Measurements from ENCODE around the gene ERCC1.

ERCC1 gene

DNA sequence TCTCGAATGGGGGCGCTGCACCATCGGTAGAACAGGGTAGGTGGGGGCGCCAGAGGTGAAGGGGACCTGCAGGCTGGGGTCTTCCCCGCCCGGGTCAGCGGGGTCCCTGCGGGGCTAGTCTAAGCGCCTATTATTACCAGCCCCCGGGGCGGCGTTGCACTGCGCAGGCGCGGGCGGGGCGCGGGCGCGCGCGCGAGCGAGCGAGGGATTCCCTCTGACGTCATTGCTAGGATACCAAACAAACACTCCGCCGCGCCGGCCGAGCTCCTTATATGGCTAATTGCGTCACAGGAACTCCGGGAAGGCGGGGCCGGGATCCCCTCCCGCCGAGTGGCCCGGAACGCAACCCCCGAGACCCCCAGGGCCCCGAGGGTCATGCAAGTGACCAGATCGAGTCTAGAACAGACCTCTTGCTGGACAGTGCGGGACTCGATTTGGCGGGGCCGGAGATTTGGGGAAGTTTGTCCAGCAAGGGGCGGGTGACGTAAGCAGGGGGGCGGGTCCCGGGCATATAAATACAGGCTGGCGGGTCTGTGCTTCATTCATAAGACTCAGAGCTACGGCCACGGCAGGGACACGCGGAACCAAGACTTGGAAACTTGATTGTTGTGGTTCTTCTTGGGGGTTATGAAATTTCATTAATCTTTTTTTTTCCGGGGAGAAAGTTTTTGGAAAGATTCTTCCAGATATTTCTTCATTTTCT, 43.9 kb upstream of the ERCC1 start, which contains the start of gene FOSB:
TSS of gene FOSB (plus strand) at position 541 of the 703 bp plus-strand sequence. CDS start 591 bp downstream, outside the sequence.
- H3K27ac ChIP-seq = peak within 1 kb of the TSS; percentile 91
- TF ChIP-seq, protein P1, sequence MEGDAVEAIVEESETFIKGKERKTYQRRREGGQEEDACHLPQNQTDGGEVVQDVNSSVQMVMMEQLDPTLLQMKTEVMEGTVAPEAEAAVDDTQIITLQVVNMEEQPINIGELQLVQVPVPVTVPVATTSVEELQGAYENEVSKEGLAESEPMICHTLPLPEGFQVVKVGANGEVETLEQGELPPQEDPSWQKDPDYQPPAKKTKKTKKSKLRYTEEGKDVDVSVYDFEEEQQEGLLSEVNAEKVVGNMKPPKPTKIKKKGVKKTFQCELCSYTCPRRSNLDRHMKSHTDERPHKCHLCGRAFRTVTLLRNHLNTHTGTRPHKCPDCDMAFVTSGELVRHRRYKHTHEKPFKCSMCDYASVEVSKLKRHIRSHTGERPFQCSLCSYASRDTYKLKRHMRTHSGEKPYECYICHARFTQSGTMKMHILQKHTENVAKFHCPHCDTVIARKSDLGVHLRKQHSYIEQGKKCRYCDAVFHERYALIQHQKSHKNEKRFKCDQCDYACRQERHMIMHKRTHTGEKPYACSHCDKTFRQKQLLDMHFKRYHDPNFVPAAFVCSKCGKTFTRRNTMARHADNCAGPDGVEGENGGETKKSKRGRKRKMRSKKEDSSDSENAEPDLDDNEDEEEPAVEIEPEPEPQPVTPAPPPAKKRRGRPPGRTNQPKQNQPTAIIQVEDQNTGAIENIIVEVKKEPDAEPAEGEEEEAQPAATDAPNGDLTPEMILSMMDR (IDR thresholded peaks at IDR 0.05) = peak; percentile 36
- H3K27me3 ChIP-seq = peaks cover 64% of the 10 kb centered on the region

DNA sequence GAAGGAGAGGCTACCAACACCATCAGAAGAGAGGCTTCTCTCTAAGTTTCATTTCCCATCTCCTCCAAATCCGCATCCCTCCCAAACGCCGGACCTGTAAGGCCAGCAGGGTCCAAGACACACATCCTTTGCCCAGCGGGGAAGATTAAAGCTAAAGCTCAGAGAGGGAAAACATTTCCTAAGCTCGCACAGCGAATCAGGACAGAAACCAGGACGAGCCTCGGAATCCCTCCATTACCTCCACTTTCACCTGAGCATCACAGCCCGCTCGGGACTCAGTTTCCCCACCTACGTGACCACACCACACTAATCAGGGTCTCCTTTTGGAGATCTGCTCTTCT, 43.4 kb upstream of the ERCC1 start:
- peak overlapping the region; percentile 66 to 73 for H3K4me3 ChIP-seq (ENCODE audit: low read depth in 1 of 2, low read length in 1 of 2)
- TF ChIP-seq, protein P1 (IDR thresholded peaks at IDR 0.05) = no peak
- H3K27me3 ChIP-seq = peaks cover 62% of the 10 kb centered on the region
- H3K9me3 ChIP-seq = no peaks in the 10 kb centered on the region
- peak overlapping the region; percentile 91 for H3K27ac ChIP-seq
- H3K36me3 ChIP-seq = no peaks in the 10 kb centered on the region
- peaks cover 31 to 32% of the 10 kb centered on the region in 2 experiments for H3K4me1 ChIP-seq (ENCODE audit: control insufficient read depth in 1 of 2, insufficient read depth in 1 of 2, low read depth in 1 of 2, low read length in 1 of 2)

More for the DNA sequence above, 43.9 kb upstream of the ERCC1 start, which contains the start of gene FOSB:
- H3K4me1 ChIP-seq (ENCODE audit: control insufficient read depth in 1 of 2, insufficient read depth in 1 of 2, low read depth in 1 of 2, low read length in 1 of 2) = peaks cover 32 to 37% of the 10 kb centered on the region in 2 experiments
- H3K9me3 ChIP-seq = no peaks in the 10 kb centered on the region
- peak within 1 kb of the TSS; percentile 66 to 73 for H3K4me3 ChIP-seq (ENCODE audit: low read depth in 1 of 2, low read length in 1 of 2)
- H3K36me3 ChIP-seq = no peaks in the 10 kb centered on the region

DNA sequence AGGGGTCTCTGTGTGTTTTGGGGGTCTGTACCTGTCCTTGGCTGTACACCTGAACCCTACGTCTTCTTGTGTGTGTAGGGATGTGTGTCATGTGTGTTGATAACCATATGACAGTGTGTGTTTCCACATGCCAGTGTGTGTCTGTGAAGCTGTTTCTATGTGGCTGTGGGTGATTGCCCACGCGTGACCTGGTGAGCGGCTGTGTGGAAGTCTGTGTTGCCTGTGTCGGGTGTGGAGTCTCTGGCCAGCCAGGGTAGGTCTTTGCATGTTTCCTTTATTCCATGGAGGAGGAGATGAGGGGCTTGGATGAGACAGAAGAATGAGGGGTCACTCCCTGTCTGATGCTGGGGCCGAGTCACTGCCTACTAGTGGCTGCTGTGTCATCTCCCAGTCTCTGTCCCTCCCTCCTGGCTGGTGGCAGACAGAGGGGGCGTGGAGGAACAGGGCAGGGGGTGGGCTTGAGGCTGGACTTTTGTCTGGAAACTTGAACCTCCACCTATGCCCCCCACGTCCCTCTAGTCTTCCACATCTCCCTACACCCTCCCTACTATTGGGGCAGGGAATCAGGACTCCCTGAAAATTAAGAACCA, 41.2 kb upstream of the ERCC1 start:
- H3K4me1 ChIP-seq (ENCODE audit: control insufficient read depth in 1 of 2, insufficient read depth in 1 of 2, low read depth in 1 of 2, low read length in 1 of 2) = peaks cover 27 to 28% of the 10 kb centered on the region in 2 experiments
- H3K36me3 ChIP-seq = no peaks in the 10 kb centered on the region
- peaks cover 49% of the 10 kb centered on the region for H3K27me3 ChIP-seq
- H3K27ac ChIP-seq = no peak overlapping the region
- H3K4me3 ChIP-seq (ENCODE audit: low read depth in 1 of 2, low read length in 1 of 2) = no peak overlapping the region
- TF ChIP-seq, protein P1 (IDR thresholded peaks at IDR 0.05) = no peak
- H3K9me3 ChIP-seq = no peaks in the 10 kb centered on the region

DNA sequence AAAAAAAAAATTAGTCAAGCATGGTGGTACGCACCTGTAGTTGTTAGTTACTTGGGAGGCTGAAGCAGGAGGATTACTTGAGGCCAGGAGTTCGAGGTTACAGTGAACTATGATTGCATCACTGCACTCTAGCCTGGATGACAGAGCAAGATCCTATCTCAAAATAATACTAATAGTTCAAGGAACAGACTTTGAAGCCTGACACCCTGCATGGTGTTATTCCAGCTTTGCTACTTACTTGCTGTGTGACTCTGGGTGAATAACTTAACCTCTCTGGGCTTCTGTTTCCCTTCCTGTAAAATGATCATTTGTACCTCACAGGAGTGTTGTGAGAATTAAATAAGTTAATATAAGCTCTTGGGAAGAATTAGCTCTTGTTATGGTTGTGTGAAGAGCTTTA, 40.6 kb upstream of the ERCC1 start:
- Histone ChIP-seq H3K27ac (no peak overlapping the region), H3K4me3 (ENCODE audit: low read depth in 1 of 2, low read length in 1 of 2) (no peak overlapping the region), H3K4me1 (ENCODE audit: control insufficient read depth in 1 of 2, insufficient read depth in 1 of 2, low read depth in 1 of 2, low read length in 1 of 2) (peaks cover 21% of the 10 kb centered on the region in 2 experiments), H3K27me3 (peaks cover 45% of the 10 kb centered on the region), H3K36me3 (no peaks in the 10 kb centered on the region), H3K9me3 (no peaks in the 10 kb centered on the region)
- TF ChIP-seq, protein P1 (IDR thresholded peaks at IDR 0.05) = no peak

DNA sequence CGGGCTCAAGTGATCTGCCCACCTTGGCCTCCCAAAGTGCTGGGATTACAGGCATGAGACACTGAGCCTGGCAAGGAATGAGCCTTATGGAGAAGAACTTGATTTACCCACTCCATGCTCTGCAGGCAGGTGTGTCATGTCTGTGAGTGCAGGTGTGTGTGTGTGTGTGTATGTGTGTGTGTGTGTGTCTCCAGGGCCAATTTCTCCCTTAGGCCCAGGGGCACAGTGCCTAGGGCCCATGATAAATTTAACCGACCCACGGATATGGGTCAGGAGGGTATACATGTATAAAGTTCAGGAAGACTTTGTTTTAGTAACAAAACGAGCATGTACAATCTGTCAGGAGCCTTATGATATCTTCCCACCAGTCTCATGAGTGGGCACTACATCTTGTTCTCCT, 39.5 kb upstream of the ERCC1 start:
- Histone ChIP-seq H3K36me3 (no peaks in the 10 kb centered on the region), H3K27ac (no peak overlapping the region), H3K4me3 (ENCODE audit: low read depth in 1 of 2, low read length in 1 of 2) (no peak overlapping the region), H3K27me3 (peaks cover 45% of the 10 kb centered on the region), H3K9me3 (no peaks in the 10 kb centered on the region), H3K4me1 (ENCODE audit: control insufficient read depth in 1 of 2, insufficient read depth in 1 of 2, low read depth in 1 of 2, low read length in 1 of 2) (peaks cover 11% of the 10 kb centered on the region in 2 experiments)
- TF ChIP-seq, protein P1 (IDR thresholded peaks at IDR 0.05) = no peak

Measured in neutrophil (primary cell).